OCI-LY7 (cell line): ENCODE measurements around the gene CXCR6. TPM values are rescaled to one million over a fixed set of nuclear protein-coding genes. Genes with fewer than 3 reads are reported as not detected.

Experiments used
- BruUV-seq: library from RNA; stranded (reverse); fragments of 400-500 nt; replicated peaks from 2 replicates; lab custom pipeline; 2021; lab: Mats Ljungman, UMichigan
- CTCF ChIA-PET: fragments of 300-600 bp; sonication (Branson Sonifier 250); formaldehyde crosslinking; loops from one replicate; lab custom pipeline; 2022; ENCODE audit warnings: antibody characterized with exemption; ENCODE audit not compliant: unreplicated experiment; lab: Charles Lee
- POLR2A ChIA-PET: fragments of 300-600 bp; sonication (Branson Sonifier 250); formaldehyde crosslinking; loops from one replicate; lab custom pipeline; 2022; ENCODE audit warnings: antibody characterized with exemption; lab: Charles Lee
- DNase-seq: peaks from one replicate; pipeline ENCODE4 v3.0.0-alpha.2; 2015; ENCODE audit warnings: low spot score
- H2AFZ ChIP-seq: fragments of 200-600 bp; sonication (generic), shearing (Covaris generic); 2 replicates; pipeline ENCODE4 v1.6.1; 2014; ENCODE audit warnings: mild to moderate bottlenecking, antibody characterized with exemption, low read length, moderate library complexity
- H3K27ac ChIP-seq: fragments of 200-600 bp; sonication (generic); 2 replicates; pipeline ENCODE4 v1.5.1; 2014; ENCODE audit warnings: mixed run types, low read depth, mild to moderate bottlenecking, moderate library complexity, low read length, inconsistent platforms; ENCODE audit not compliant: poor library complexity, severe bottlenecking
- H3K36me3 ChIP-seq: fragments of 200-600 bp; sonication (generic); 2 replicates; pipeline ENCODE4 v1.6.1; 2014; ENCODE audit warnings: mild to moderate bottlenecking, antibody characterized with exemption, low read length, moderate library complexity, mixed read lengths; ENCODE audit not compliant: insufficient read depth
- H3K4me1 ChIP-seq: fragments of 200-600 bp; sonication (generic); 2 replicates; pipeline ENCODE4 v1.5.1; 2014; ENCODE audit warnings: mild to moderate bottlenecking, low read length; ENCODE audit not compliant: insufficient read depth, poor library complexity, severe bottlenecking
- H3K4me2 ChIP-seq: fragments of 200-600 bp; sonication (generic); 2 replicates; pipeline ENCODE4 v1.6.1; 2014; ENCODE audit warnings: mild to moderate bottlenecking, low read length
- H3K4me3 ChIP-seq: fragments of 200-600 bp; sonication (generic); 2 replicates; pipeline ENCODE4 v1.5.1; 2014; ENCODE audit warnings: mild to moderate bottlenecking, low read depth, low read length; ENCODE audit not compliant: poor library complexity, severe bottlenecking
- H3K79me2 ChIP-seq: fragments of 200-600 bp; sonication (generic); 2 replicates; pipeline ENCODE4 v1.6.1; 2016; ENCODE audit warnings: low read depth, mild to moderate bottlenecking, low read length, moderate library complexity, mixed read lengths; ENCODE audit not compliant: insufficient read depth
- H3K9me2 ChIP-seq: fragments of 200-600 bp; sonication (generic); 2 replicates; pipeline ENCODE4 v1.6.1; 2016; ENCODE audit warnings: mild to moderate bottlenecking, low read length, mixed read lengths; ENCODE audit not compliant: insufficient read depth
- H3K9me3 ChIP-seq: fragments of 200-600 bp; sonication (generic); 2 replicates; pipeline ENCODE4 v1.6.1; 2014; ENCODE audit warnings: mild to moderate bottlenecking, mixed run types, low read length, mixed read lengths
- H4K20me1 ChIP-seq: fragments of 200-600 bp; sonication (generic); 2 replicates; pipeline ENCODE4 v1.6.1; 2014; ENCODE audit warnings: mild to moderate bottlenecking, antibody characterized with exemption, low read length, moderate library complexity, mixed read lengths; ENCODE audit not compliant: insufficient read depth
- CTCF ChIP-seq: fragments of 200-600 bp; sonication (generic); conservative IDR thresholded peaks from 2 replicates; pipeline ENCODE4 v1.5.1; 2014; ENCODE audit warnings: mild to moderate bottlenecking, antibody characterized with exemption, low read length, moderate library complexity, mixed read lengths
- EZH2phosphoT487 ChIP-seq: fragments of 200-600 bp; sonication (generic); IDR thresholded peaks from 2 replicates; pipeline ENCODE4 v1.6.1; 2018; ENCODE audit warnings: low read depth, borderline replicate concordance, mild to moderate bottlenecking, mixed run types, antibody characterized with exemption, low read length, moderate library complexity, mixed read lengths
- intact Hi-C: fragments of 100-400 bp; cut with micrococcal nuclease; formaldehyde crosslinking; loops from one replicate; pipeline ENCODE4 v1.10.0; 2022; ENCODE audit not compliant: unreplicated experiment
- total RNA-seq, 2 experiments: library from RNA; depleted of rRNA in 1 of 2; stranded (reverse); fragments of >200 nt in 1 of 2; shearing (Covaris generic) in 1 of 2; gene quantifications; 2 replicates each; pipeline ENCODE4 v1.2.3, GENCODE V29; 2014 to 2022

CXCR6 gene
- total RNA-seq, 2 experiments from 2014 or later = not detected

- no peak for TF ChIP-seq EZH2phosphoT487
- no peak for TF ChIP-seq CTCF
- no peak overlapping the region for H3K27ac ChIP-seq
- peaks cover 23% of the 10 kb centered on the region for H3K36me3 ChIP-seq
- intact Hi-C loops = no loop called here
- no peak overlapping the region for H3K4me3 ChIP-seq
- BruUV-seq = no TSS peak
- no peaks in the 10 kb centered on the region for H3K4me1 ChIP-seq
- no peak overlapping the region for H2AFZ ChIP-seq
- H3K4me2 ChIP-seq = no peak overlapping the region
- H3K9me3 ChIP-seq = no peaks in the 10 kb centered on the region
- no peaks in the 10 kb centered on the region for H3K79me2 ChIP-seq
- H4K20me1 ChIP-seq = no peaks in the 10 kb centered on the region
- DNase-seq = no peak
- ChIA-PET POLR2A (no interaction called here), CTCF (no interaction called here)
- H3K9me2 ChIP-seq = no peaks in the 10 kb centered on the region
Observed at GRCh38 chr3:45942051-45942825, 1.0 kb upstream of the CXCR6 start.

- intact Hi-C loops = no loop called here
- no peak overlapping the region for H3K4me2 ChIP-seq
- no peaks in the 10 kb centered on the region for H3K9me2 ChIP-seq
- no TSS peak for BruUV-seq
- no peaks in the 10 kb centered on the region for H4K20me1 ChIP-seq
- H3K4me3 ChIP-seq = no peak overlapping the region
- H3K79me2 ChIP-seq = no peaks in the 10 kb centered on the region
- H2AFZ ChIP-seq = no peak overlapping the region
- no peaks in the 10 kb centered on the region for H3K4me1 ChIP-seq
- H3K9me3 ChIP-seq = no peaks in the 10 kb centered on the region
- ChIA-PET POLR2A (no interaction called here), CTCF (no interaction called here)
- TF ChIP-seq EZH2phosphoT487 (no peak), CTCF (no peak)
- H3K27ac ChIP-seq = no peak overlapping the region
- no peak for DNase-seq
- peaks cover 45% of the 10 kb centered on the region for H3K36me3 ChIP-seq
Observed at GRCh38 chr3:45944830-45945620, 1.8 kb downstream of the CXCR6 start.

GRCh38 chr3:45946307-45946706 is 3.0 kb downstream of the CXCR6 start:
- Histone ChIP-seq H3K27ac (no peak overlapping the region), H2AFZ (no peak overlapping the region), H4K20me1 (no peaks in the 10 kb centered on the region), H3K36me3 (peaks cover 57% of the 10 kb centered on the region), H3K4me3 (no peak overlapping the region), H3K4me2 (no peak overlapping the region), H3K9me3 (no peaks in the 10 kb centered on the region), H3K9me2 (no peaks in the 10 kb centered on the region), H3K79me2 (no peaks in the 10 kb centered on the region), H3K4me1 (no peaks in the 10 kb centered on the region)
- CTCF ChIA-PET = no interaction called here
- POLR2A ChIA-PET = no interaction called here
- no TSS peak for BruUV-seq
- TF ChIP-seq CTCF (no peak), EZH2phosphoT487 (no peak)
- intact Hi-C loops = no loop called here
- no peak for DNase-seq
